HG03045 (cell line): ENCODE data around the gene SBF1.
"Not testable (repeated sequence)": the region's sequence is repeated elsewhere in the genome, so short reads cannot be mapped to it uniquely, and the experiment has no call there.

Source experiments
- ATAC-seq: cut with Tn5 transposase; IDR thresholded peaks from one replicate; pipeline ENCODE4 v1.9.1; 2021; ENCODE audit warnings: mild to moderate bottlenecking, moderate library complexity; ENCODE audit not compliant: unreplicated experiment

SBF1 gene

DNA sequence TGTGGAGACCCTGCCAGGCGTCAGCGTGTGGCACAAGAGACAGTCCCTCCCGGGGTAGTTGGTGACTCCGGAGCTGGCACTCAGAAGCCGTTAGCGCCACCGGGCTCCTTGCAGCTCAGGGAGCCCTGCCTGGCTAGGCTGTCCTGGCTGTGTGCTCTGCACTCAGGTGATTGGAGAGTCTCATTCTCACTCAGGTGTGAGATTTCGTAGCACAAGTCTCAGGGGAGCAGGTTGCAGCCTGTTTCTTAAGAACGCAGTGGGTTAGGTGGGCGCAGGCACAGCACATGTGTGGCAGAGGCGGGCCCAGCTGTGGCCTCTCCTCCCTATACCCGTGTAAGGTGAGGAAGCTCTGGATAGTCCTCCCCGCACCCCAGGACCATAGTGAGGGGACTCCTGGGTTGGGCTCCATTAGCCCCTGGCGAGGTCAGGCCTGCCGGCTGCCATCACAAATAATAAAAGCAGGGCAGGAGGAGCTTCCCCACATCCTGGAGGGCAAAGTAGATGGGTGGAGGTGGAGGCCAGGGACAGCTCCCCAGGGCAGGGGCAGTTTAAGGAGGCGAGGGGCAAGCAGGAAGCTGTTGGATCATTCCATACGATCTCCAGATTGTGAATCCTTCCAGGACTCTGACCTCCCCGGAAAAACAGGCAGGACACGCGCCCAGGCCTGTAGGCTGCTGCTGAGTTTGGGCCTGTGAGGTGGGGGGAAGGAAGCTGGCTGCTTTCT, 39.4 kb downstream of the SBF1 start:
- ATAC-seq, result no peak

- ATAC-seq, result no peak
Observed at GRCh38 chr22:50434849-50435248, 40.0 kb downstream of the SBF1 start.

DNA sequence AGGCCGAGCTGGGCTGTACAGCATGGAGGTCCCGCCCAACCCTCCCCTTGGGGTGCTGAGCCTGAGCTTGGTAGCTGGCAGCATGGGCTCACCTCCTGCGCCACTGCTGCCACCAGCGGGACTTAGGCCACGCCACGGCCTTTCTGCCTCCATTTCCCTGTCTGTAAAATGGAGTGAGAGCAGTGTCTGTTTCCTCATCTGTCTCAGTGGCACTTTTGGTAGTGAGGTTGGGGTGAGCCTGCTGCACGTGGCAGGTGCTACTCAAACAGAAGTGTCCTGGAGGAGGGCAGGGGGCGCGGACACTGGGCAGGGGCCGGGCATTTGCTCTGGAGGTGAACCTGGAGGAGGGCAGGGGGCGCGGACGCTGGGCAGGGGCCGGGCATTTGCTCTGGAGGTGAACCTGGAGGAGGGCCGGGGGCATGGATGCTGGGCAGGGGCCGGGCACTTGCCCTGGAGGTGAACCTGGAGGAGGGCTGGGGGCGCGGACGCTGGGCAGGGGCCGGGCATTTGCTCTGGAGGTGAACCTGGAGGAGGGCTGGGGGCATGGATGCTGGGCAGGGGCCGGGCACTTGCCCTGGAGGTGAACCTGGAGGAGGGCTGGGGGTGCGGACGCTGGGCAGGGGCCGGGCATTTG, 41.8 kb downstream of the SBF1 start:
- ATAC-seq, result not testable (repeated sequence)

- no peak for ATAC-seq
Observed at GRCh38 chr22:50432131-50432876, 42.5 kb downstream of the SBF1 start.

GRCh38 chr22:50425179-50425916, 49.5 kb downstream of the SBF1 start:
- no peak for ATAC-seq

DNA sequence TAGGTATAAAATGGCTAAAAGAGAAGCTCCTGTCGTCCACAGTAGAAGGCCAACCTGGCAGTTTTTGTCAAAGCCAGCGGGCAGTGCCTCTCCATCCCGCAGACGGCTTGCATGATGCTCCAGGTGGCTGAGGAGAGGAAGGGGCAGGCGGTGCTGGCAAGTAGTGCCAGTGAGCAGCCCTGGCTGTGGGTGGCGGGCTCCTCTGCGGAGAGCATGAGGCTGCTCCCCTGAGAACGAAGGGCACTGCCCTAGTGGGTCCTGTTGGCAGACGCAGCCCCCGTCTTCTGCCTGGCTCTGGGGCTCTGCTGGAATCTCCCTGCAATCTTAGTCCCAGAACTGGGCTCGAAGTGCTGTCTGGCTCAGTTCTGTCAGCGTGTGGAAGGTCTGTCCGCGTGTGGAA, 50.9 kb downstream of the SBF1 start:
- ATAC-seq, result no peak

DNA sequence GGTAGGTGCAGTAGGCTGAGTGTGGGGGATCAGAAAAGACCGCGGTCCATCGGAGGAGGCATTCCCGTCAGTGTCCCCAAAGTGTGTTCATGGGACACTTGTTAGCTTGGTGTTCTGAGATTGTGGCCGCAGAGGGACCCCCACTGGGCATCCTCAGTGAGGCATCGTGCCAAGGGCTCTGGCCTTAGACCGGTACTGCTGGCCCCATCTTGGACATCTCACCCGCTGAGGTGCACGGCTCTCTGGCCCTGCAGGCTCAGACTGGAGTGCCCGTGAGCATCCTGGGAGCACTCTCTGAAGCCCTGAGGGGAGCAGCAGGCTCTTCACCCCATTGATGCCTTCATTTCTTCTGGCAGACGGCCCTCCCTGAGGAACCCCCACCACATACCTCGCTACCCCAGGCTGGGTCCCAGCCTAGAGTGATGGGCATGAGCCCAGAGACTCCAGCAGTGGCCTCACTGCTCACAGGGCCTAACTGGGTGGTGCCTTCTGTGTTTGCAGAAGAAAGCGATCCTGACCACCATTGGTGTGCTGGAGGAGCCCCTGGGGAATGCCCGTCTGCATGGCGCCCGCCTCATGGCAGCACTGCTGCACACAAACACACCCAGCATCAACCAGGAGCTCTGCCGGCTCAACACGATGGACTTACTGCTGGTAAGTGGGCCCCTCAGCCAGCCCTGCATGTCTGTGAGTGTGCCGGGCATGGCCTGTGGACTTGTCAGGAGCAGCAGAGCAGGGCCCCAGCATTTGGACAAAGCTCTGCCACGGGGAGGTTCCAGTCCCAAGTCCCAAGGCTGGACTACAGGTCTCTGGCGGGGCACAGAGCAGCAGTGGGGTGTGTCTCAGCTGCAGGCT, 51.6 kb downstream of the SBF1 start:
- ATAC-seq, result no peak

DNA sequence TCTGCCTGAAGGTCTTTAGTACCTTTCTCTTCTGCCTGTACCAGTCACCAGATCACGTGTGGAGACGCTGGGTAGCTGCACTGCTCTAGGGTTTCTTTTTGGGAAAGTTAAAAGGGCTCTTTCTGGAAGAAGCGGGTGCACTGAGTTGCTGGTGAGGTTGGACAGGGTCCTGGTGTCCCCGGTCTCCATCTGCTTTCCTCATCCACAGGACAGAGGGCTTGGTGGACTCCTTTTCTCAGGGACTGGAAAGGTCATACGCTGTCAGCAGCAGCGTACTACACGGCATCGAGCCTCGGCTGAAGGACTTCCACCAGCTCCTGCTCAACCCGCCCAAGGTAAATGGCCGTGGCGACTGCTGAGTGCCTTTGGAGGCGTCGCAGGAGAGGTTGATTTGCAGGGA, 52.8 kb downstream of the SBF1 start:
- no peak for ATAC-seq

DNA sequence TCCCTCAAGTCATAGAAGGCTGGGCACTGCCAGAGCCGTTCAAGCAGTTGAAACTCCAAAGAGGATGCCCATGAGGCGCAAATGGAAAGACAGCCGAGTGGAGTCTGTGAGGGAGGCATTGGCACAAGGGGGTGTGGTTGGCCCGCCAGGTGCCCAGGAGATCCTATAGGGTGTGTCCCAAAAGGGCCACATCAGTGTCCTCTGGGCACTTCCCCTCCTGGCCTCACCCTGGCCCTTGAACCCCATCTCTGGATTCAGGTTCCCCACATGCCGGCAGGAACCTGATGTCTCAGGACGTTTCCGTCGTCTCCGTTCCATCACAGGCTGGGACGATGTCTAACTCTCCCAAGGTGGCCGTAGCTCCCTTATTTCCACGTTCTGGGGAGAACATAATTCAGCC, 54.3 kb downstream of the SBF1 start:
- ATAC-seq, result no peak

GRCh38 chr22:50420015-50420414, 54.8 kb downstream of the SBF1 start:
- no peak for ATAC-seq

DNA sequence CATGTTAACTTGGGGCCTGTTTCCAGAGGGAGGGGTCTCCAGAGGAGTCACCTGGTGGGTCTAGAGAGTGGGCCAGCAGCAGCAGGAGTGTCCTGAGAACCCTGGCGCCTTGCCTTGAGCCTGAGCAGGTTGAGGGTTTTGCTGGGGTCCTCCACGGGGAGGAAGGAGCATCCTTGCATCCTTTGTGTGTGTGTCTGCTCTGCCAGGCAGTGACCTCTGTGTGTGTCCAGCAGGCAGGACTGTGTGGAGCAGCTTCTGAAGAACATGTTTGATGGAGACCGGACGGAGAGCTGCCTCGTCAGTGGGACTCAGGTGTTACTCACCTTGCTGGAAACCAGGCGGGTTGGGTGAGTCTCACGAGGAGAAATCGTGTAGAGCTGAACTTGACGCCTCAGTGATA, 55.7 kb downstream of the SBF1 start:
- no peak for ATAC-seq

DNA sequence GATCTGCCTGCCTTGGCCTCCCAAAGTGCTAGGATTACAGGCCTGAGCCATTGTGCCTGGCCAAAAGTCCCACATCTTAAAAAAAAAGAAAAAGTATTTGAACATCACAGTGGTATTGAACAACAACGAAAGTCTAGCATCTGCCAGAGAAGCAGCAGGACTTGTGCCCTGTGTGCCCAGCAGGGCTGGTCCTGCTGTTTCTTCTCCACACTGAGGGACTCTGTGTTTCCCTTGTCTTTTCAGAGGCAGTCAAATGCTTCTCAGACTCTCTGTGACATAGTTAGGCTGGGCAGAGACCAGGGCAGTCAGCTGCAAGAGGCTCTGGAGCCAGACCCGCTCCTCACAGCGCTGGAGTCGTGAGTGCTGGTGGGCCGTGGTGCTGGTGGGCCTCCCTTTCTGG, 56.2 kb downstream of the SBF1 start:
- no peak for ATAC-seq

DNA sequence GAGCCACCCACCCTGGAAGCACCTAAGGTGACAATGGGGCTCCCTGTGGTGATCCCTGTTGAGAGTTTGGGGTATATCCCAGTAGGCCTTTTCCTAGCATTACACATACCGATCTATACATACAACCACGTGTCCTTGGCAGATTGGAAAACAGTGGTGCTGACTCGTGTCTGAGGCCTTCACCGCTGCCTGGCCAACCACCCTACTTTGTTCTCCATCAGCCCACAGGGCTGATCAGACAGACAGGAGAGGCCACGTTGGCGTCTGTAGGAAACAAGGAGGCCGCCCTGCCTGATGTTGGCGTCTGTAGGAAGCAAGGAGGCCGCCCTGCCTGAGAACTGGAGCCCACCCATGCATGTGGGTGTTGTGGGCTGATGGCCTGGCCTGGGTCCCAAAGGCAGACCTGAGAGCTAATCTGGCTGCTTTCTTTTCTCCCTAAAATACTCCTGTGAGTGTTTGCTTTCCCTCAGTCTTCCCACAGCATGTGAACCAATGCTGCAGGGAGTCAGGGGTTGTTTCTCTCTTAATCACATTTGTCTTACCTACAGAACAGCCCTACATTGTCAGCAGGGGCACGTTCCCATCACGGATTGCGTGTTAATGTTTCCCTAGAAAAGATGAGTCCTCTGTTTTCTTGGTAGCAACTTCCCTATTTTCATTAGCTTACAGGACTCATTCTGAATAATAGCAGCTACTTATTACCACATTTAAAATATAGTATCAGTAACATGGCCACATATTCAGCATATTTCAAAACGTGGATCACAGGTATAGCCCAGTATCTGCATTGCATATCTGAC, 57.2 kb downstream of the SBF1 start:
- no peak for ATAC-seq

- no peak for ATAC-seq
Observed at GRCh38 chr22:50416996-50417395, 57.8 kb downstream of the SBF1 start.

DNA sequence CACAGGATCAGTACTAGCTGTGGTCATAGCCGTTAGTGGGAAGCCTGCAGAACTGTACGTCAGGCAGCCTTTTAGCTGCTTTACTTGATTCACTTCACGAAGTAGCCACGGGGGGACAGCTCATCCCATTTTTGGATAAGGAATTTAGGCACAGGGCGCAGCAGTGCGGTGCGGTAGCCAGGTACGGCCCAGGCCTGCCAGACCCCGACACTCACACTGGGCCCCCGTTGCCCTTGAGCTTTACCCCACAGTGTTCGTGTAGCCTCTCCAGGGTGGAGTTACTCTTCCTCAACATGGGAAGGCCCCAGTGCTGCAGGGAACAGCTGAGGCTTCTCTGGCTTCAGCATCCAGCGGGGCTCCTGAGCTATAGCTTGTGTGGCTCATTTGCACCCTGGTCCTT, 59.4 kb downstream of the SBF1 start:
- no peak for ATAC-seq

DNA sequence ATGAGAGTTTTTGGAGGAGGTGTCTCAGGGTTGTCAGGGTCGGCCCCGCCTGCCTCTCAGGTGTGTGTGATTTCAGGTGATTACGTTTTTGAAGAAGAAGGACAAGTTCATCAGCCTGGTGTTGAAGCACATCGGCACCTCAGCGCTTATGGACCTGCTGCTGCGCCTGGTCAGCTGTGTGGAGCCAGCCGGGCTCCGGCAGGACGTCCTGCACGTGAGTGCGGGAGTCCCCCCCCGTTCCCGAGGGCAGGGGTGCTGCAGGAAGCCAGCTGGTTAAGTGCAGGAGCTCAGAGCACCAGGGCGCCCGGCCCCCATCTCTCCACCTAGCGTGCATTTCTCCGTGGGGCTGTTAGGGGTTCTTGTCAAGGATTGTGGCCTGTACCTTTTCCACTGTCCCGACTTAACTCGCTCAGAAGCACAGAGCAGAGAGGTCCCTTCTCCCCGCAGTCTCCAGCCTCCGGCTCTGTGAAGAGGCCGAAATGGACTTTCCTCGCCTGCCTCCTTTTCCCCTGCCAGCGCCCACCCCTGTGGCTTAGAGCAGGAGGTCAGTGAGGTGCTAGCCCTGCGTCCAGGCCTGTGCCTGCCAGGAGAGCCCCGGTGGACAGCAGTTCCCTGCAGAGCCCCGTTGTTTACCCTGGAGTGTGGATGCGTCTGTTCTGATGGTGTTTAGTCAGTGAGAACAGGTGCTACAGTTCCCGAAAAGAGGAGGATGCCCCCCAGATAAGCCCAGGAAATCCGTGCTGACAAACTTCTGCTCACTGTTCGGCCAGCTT, 60.2 kb downstream of the SBF1 start:
- no peak for ATAC-seq

DNA sequence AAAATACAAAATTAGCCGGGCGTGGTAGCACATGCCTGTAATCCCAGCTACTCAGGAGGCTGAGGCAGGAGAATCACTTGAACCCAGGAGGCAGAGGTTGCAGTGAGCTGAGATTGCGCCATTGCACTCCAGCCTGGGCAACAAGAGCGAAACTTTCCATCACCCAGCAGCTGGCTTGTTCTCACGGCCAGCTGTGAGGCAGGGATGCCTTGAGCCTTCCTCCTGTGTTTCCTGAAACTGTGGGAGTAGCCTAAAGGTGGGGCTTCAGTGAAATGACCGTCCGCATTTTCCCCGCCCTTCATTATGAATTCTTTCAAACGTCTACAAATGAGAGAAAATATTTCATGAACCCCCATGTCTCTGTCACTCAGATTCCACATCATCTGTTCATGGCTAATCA, 65.9 kb downstream of the SBF1 start:
- ATAC-seq, result not testable (repeated sequence)

- no peak for ATAC-seq
Observed at GRCh38 chr22:50408311-50408710, 66.5 kb downstream of the SBF1 start.
